Erythroblast (primary cell): Measurements from ENCODE around the gene RFX5.
A peak's percentile ranks its signal among the peaks of the same experiment; 100 is the strongest.
"Not testable (repeated sequence)": the region's sequence is repeated elsewhere in the genome, so short reads cannot be mapped to it uniquely, and the experiment has no call there.

Experiments
- DNase-seq, 2 experiments: peaks; one replicate each; lab custom pipeline; 2025; lab: John Stamatoyannopoulos, UW
- GATA1 ChIP-seq: IDR thresholded peaks from 2 replicates; pipeline ENCODE4 v1.6.1; 2011; ENCODE audit warnings: low read depth, mild to moderate bottlenecking, control low read depth, low read length, moderate library complexity
- POLR2A ChIP-seq: IDR thresholded peaks from 2 replicates; pipeline ENCODE4 v1.6.1; 2011; ENCODE audit warnings: mild to moderate bottlenecking, low read length

Gene RFX5

GRCh38 chr1:151346769-151347522 lies at the start of gene RFX5:
Gene RFX5 (minus strand): TSS chr1:151347252. CDS start chr1:151346320, 932 bp downstream.
- TF ChIP-seq POLR2A (peak; percentile 81), GATA1 (no peak)
- peak; percentile 97 for DNase-seq

- DNase-seq, result not testable (repeated sequence)
Measured at GRCh38 chr1:151396265-151396664, 49.2 kb upstream of the RFX5 start.

GRCh38 chr1:151393583-151393982 lies 46.5 kb upstream of the RFX5 start:
- TF ChIP-seq POLR2A, result no peak
- TF ChIP-seq GATA1, result no peak
- DNase-seq, result peak in 1 of 2 experiments; percentile 55

- no peak for DNase-seq
- TF ChIP-seq GATA1 (no peak), POLR2A (no peak)
Measured at GRCh38 chr1:151391079-151391563, 44.1 kb upstream of the RFX5 start.

GRCh38 chr1:151390221-151391078 lies 43.4 kb upstream of the RFX5 start:
- DNase-seq, result not testable (repeated sequence)

- TF ChIP-seq GATA1 (no peak), POLR2A (no peak)
- no peak for DNase-seq
Measured at GRCh38 chr1:151386002-151386401, 39.0 kb upstream of the RFX5 start.

GRCh38 chr1:151384584-151384983 lies 37.5 kb upstream of the RFX5 start:
- DNase-seq, result peak; percentile 37 to 51
- no peak for TF ChIP-seq POLR2A
- no peak for TF ChIP-seq GATA1

GRCh38 chr1:151377150-151377884 lies 30.3 kb upstream of the RFX5 start:
- TF ChIP-seq POLR2A (no peak), GATA1 (no peak)
- DNase-seq, result no peak

- no peak for DNase-seq
- TF ChIP-seq GATA1, result no peak
- no peak for TF ChIP-seq POLR2A
Measured at GRCh38 chr1:151373196-151373595, 26.1 kb upstream of the RFX5 start.

GRCh38 chr1:151372058-151372934 lies 25.2 kb upstream of the RFX5 start, which contains the start of gene SELENBP1:
Gene SELENBP1 (minus strand): TSS chr1:151372705. CDS start chr1:151372641, 64 bp downstream.
- TF ChIP-seq GATA1, result no peak
- peak; percentile 71 for TF ChIP-seq POLR2A
- peak; percentile 77 to 79 for DNase-seq

- DNase-seq, result peak; percentile 73 to 75
- no peak for TF ChIP-seq GATA1
- TF ChIP-seq POLR2A, result no peak
Measured at GRCh38 chr1:151371370-151372057, 24.5 kb upstream of the RFX5 start.
